Neural cell (in vitro differentiated cells): Measurements from ENCODE around the gene DDX50. TPM values are rescaled to one million over a fixed set of nuclear protein-coding genes. Genes with fewer than 3 reads are reported as not detected.

ENCODE experiments used
- H2AFZ ChIP-seq: fragments of 200-600, 300-800 bp; sonication (generic), shearing (Covaris generic); 2 replicates; pipeline ENCODE4 v1.6.0; 2014; ENCODE audit warnings: low read depth, mild to moderate bottlenecking, antibody characterized with exemption, low read length, moderate library complexity
- H3F3A ChIP-seq: fragments of 200-600 bp; shearing (Covaris generic); 2 replicates; pipeline ENCODE4 v1.6.1; 2016; ENCODE audit warnings: mild to moderate bottlenecking, moderate library complexity, mixed read lengths, antibody characterized with exemption, low read length; ENCODE audit not compliant: insufficient read depth, poor library complexity, severe bottlenecking
- H3K27ac ChIP-seq: fragments of 200-600, 300-800 bp; sonication (generic), shearing (Covaris generic); 2 replicates; pipeline ENCODE4 v1.5.1; 2014; ENCODE audit warnings: mild to moderate bottlenecking, low read length, moderate library complexity
- H3K27me3 ChIP-seq: fragments of 300-800, 200-600 bp; sonication (generic), shearing (Covaris generic); 2 replicates; pipeline ENCODE4 v1.6.0; 2014; ENCODE audit warnings: mild to moderate bottlenecking, low read depth, low read length, moderate library complexity; ENCODE audit not compliant: insufficient read depth
- H3K36me3 ChIP-seq: fragments of 300-800, 200-600 bp; sonication (generic), shearing (Covaris generic); 2 replicates; pipeline ENCODE4 v1.5.1; 2014; ENCODE audit warnings: mild to moderate bottlenecking, antibody characterized with exemption, low read length, moderate library complexity; ENCODE audit not compliant: insufficient read depth
- H3K4me2 ChIP-seq: fragments of 300-800, 200-600 bp; sonication (generic), shearing (Covaris generic); 2 replicates; pipeline ENCODE4 v1.6.0; 2014; ENCODE audit warnings: mild to moderate bottlenecking, low read length
- H3K4me3 ChIP-seq: fragments of 300-800, 200-600 bp; sonication (generic), shearing (Covaris generic); 2 replicates; pipeline ENCODE4 v1.5.1; 2014; ENCODE audit warnings: mild to moderate bottlenecking, low read length, moderate library complexity
- H3K79me2 ChIP-seq: fragments of 200-600 bp; shearing (Covaris generic); replicated peaks from 2 replicates; pipeline ENCODE4 v1.6.0; 2014; ENCODE audit warnings: mild to moderate bottlenecking, low read length, moderate library complexity; ENCODE audit not compliant: insufficient read depth
- H3K9ac ChIP-seq: fragments of 300-800, 200-600 bp; sonication (generic), shearing (Covaris generic); 2 replicates; pipeline ENCODE4 v1.6.1; 2016; ENCODE audit warnings: mild to moderate bottlenecking, low read length, mixed read lengths
- H3K9me2 ChIP-seq: fragments of 200-600 bp; shearing (Covaris generic); 2 replicates; pipeline ENCODE4 v1.6.1; 2016; ENCODE audit warnings: mild to moderate bottlenecking, low read length, mixed read lengths; ENCODE audit not compliant: insufficient read depth
- H3K9me3 ChIP-seq: fragments of 200-600, 300-800 bp; sonication (generic), shearing (Covaris generic); 2 replicates; pipeline ENCODE4 v1.6.1; 2016; ENCODE audit warnings: mild to moderate bottlenecking, mixed run types, low read length, moderate library complexity, mixed read lengths
- H4K20me1 ChIP-seq: fragments of 200-600 bp; shearing (Covaris generic); 2 replicates; pipeline ENCODE4 v1.6.1; 2016; ENCODE audit warnings: mild to moderate bottlenecking, mixed run types; ENCODE audit not compliant: insufficient read depth
- CTCF ChIP-seq: fragments of 450-650 bp; IDR thresholded peaks from 2 replicates; pipeline ENCODE4 v1.5.1; 2014; ENCODE audit warnings: antibody characterized with exemption, mild to moderate bottlenecking, moderate library complexity; ENCODE audit not compliant: poor library complexity, severe bottlenecking
- EP300 ChIP-seq: fragments of 450-650 bp; conservative IDR thresholded peaks from 2 replicates; pipeline ENCODE4 v1.6.1; 2014; ENCODE audit warnings: antibody characterized with exemption, mild to moderate bottlenecking, moderate library complexity; ENCODE audit not compliant: poor library complexity, severe bottlenecking
- EZH2 ChIP-seq: fragments of 200-600, 300-800 bp; shearing (Covaris generic), sonication (generic); IDR thresholded peaks from 2 replicates; pipeline ENCODE4 v1.6.1; 2014; ENCODE audit warnings: antibody characterized with exemption, low read length, borderline replicate concordance, mild to moderate bottlenecking; ENCODE audit not compliant: insufficient read depth, poor library complexity, severe bottlenecking
- MXI1 ChIP-seq: fragments of 450-650 bp; conservative IDR thresholded peaks from 2 replicates; pipeline ENCODE4 v1.6.1; 2014; ENCODE audit warnings: antibody characterized with exemption, mild to moderate bottlenecking; ENCODE audit not compliant: poor library complexity, severe bottlenecking
- POLR2AphosphoS5 ChIP-seq: IDR thresholded peaks from 2 replicates; pipeline ENCODE4 v1.6.1; 2012
- RAD21 ChIP-seq: fragments of 450-650 bp; conservative IDR thresholded peaks from 2 replicates; pipeline ENCODE4 v1.6.1; 2014; ENCODE audit warnings: antibody characterized with exemption, mild to moderate bottlenecking, moderate library complexity
- SMC3 ChIP-seq: fragments of 450-650 bp; conservative IDR thresholded peaks from 2 replicates; pipeline ENCODE4 v1.6.1; 2014; ENCODE audit warnings: antibody characterized with exemption, mild to moderate bottlenecking, moderate library complexity; ENCODE audit not compliant: poor library complexity
- TAF1 ChIP-seq: IDR thresholded peaks from 2 replicates; pipeline ENCODE4 v1.6.1; 2012; ENCODE audit warnings: low read depth
- polyA minus RNA-seq: library from RNA; depleted of rRNA, polyadenylated mRNA; stranded (reverse); fragments of >200 nt; gene quantifications from 2 replicates; pipeline ENCODE4 v1.2.3, GENCODE V29; 2014
- polyA plus RNA-seq: library from polyadenylated mRNA; depleted of rRNA; stranded (reverse); fragments of >200 nt; gene quantifications from 2 replicates; pipeline ENCODE4 v1.2.3, GENCODE V29; 2014
- TF ChIP-seq, protein P1 (sequence below): IDR thresholded peaks from 2 replicates; pipeline ENCODE4 v1.6.1; 2012; ENCODE audit warnings: borderline replicate concordance

The DDX50 gene, protein sequence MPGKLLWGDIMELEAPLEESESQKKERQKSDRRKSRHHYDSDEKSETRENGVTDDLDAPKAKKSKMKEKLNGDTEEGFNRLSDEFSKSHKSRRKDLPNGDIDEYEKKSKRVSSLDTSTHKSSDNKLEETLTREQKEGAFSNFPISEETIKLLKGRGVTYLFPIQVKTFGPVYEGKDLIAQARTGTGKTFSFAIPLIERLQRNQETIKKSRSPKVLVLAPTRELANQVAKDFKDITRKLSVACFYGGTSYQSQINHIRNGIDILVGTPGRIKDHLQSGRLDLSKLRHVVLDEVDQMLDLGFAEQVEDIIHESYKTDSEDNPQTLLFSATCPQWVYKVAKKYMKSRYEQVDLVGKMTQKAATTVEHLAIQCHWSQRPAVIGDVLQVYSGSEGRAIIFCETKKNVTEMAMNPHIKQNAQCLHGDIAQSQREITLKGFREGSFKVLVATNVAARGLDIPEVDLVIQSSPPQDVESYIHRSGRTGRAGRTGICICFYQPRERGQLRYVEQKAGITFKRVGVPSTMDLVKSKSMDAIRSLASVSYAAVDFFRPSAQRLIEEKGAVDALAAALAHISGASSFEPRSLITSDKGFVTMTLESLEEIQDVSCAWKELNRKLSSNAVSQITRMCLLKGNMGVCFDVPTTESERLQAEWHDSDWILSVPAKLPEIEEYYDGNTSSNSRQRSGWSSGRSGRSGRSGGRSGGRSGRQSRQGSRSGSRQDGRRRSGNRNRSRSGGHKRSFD
- polyA plus RNA-seq = 45.6 and 51.1 TPM in 2 replicates
- 75.0 and 76.2 TPM in 2 replicates for polyA minus RNA-seq

DNA sequence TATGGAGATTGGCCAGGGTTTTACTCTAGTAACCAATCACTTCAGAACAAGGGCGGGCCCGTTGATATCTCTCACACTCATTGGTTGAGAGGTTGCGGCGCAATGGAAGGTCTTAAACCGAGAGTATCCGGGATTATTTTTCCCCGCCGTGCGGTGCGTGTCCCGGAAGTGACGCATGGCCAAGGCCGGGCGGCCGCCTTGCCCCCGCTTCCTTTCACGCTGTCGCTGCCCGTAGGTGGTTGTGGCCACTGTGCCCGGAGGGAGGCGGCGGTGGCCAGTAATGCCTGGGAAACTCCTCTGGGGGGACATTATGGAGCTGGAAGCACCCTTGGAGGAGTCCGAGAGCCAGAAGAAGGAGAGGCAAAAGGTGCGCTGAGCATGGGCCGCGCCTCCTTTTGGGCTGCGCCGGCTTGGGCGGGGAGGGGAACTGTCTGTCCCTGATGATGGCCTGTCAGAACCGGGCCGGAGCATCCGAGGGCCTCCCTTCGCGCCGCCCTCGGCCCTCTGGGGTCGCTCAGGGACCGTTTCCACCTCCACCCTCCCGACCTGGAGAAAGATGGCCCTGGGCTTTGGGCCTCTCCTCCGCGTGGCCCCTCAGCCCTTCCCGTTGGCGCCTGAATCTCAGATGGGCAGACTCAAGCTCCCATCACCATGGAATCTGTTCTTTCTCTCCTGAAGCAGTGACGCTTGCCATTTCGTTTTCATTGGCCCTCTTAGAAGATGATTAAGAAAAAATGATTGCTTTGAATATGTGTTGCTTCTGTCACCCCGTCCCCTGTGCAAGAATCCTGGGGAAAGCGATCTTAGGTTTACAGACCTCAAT lies at the start of gene DDX50:
Gene DDX50, plus strand, starts transcription at position 211 of the 823 bp plus-strand sequence. Its CDS starts 70 bp downstream, at position 281.
- Histone ChIP-seq H3F3A (no peaks in the 10 kb centered on the region), H3K9me3 (no peaks in the 10 kb centered on the region), H3K4me2 (peak within 1 kb of the TSS; percentile 96), H3K27ac (peak within 1 kb of the TSS; percentile 96), H2AFZ (peak within 1 kb of the TSS; percentile 97), H3K36me3 (no peaks in the 10 kb centered on the region), H3K27me3 (no peaks in the 10 kb centered on the region), H3K79me2 (peaks cover 37% of the 10 kb centered on the region), H3K9ac (peak within 1 kb of the TSS; percentile 99), H4K20me1 (no peaks in the 10 kb centered on the region), H3K9me2 (no peaks in the 10 kb centered on the region), H3K4me3 (peak within 1 kb of the TSS; percentile 94)
- no peak for TF ChIP-seq EP300
- TF ChIP-seq RAD21 = no peak
- TF ChIP-seq SMC3 = peak; percentile 41
- no peak for TF ChIP-seq CTCF
- TF ChIP-seq, protein P1, sequence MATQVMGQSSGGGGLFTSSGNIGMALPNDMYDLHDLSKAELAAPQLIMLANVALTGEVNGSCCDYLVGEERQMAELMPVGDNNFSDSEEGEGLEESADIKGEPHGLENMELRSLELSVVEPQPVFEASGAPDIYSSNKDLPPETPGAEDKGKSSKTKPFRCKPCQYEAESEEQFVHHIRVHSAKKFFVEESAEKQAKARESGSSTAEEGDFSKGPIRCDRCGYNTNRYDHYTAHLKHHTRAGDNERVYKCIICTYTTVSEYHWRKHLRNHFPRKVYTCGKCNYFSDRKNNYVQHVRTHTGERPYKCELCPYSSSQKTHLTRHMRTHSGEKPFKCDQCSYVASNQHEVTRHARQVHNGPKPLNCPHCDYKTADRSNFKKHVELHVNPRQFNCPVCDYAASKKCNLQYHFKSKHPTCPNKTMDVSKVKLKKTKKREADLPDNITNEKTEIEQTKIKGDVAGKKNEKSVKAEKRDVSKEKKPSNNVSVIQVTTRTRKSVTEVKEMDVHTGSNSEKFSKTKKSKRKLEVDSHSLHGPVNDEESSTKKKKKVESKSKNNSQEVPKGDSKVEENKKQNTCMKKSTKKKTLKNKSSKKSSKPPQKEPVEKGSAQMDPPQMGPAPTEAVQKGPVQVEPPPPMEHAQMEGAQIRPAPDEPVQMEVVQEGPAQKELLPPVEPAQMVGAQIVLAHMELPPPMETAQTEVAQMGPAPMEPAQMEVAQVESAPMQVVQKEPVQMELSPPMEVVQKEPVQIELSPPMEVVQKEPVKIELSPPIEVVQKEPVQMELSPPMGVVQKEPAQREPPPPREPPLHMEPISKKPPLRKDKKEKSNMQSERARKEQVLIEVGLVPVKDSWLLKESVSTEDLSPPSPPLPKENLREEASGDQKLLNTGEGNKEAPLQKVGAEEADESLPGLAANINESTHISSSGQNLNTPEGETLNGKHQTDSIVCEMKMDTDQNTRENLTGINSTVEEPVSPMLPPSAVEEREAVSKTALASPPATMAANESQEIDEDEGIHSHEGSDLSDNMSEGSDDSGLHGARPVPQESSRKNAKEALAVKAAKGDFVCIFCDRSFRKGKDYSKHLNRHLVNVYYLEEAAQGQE = peak; percentile 15
- TF ChIP-seq TAF1 = no peak
- TF ChIP-seq EZH2 = no peak
- TF ChIP-seq POLR2AphosphoS5 = peak; percentile 84
- peak; percentile 83 for TF ChIP-seq MXI1

DNA sequence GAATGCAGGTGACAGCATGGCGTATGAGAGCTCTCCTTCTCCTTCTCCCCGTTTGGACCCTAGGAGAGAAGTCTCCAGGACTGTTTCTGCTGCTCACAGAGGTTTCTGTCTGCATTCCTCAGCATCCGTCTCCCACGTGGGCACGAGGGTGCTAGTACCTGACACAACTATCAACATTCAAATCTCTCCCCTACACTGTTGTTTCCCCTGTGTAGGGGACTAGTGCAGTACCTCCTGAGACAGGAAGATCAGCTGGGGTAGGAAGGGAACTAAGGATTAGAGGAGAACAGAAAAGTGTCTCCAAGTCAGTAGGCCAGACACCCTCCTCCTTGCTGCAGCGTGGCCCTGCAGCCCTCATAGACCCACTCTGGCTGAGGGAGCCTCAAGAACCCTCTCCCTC lies 44.8 kb upstream of the DDX50 start:
- Histone ChIP-seq H3K4me3 (no peak overlapping the region), H3K36me3 (no peaks in the 10 kb centered on the region), H3F3A (no peaks in the 10 kb centered on the region), H3K4me2 (no peak overlapping the region), H3K9me3 (no peaks in the 10 kb centered on the region), H2AFZ (no peak overlapping the region), H4K20me1 (no peaks in the 10 kb centered on the region), H3K9ac (no peak overlapping the region), H3K9me2 (no peaks in the 10 kb centered on the region), H3K27ac (no peak overlapping the region), H3K27me3 (no peaks in the 10 kb centered on the region), H3K79me2 (no peaks in the 10 kb centered on the region)
- no peak for TF ChIP-seq TAF1
- no peak for TF ChIP-seq EP300
- no peak for TF ChIP-seq CTCF
- TF ChIP-seq, protein P1 = no peak
- TF ChIP-seq SMC3 = no peak
- no peak for TF ChIP-seq EZH2
- TF ChIP-seq RAD21 = no peak
- no peak for TF ChIP-seq POLR2AphosphoS5
- no peak for TF ChIP-seq MXI1
